Activated CD8-positive, alpha-beta memory T cell treated with anti-CD3 and anti-CD28 coated beads, Interleukin-2, amount 50 U/mL, for 24 hours (primary cell): ENCODE measurements around the gene ARL5C.
"Not testable (repeated sequence)": the region's sequence is repeated elsewhere in the genome, so short reads cannot be mapped to it uniquely, and the experiment has no call there.

ENCODE experiments used
- DNase-seq: peaks from one replicate; pipeline ENCODE4 v3.0.0-alpha.2; 2020; ENCODE audit errors: extremely low read depth

The ARL5C gene

GRCh38 chr17:39194089-39194984 lies 28.4 kb upstream of the ARL5C start:
- DNase-seq, result no peak

- DNase-seq, result no peak
Measured at GRCh38 chr17:39193346-39193745, 27.4 kb upstream of the ARL5C start.

- no peak for DNase-seq
Measured at GRCh38 chr17:39192901-39193300, 26.9 kb upstream of the ARL5C start.

GRCh38 chr17:39191750-39192510 lies 26.0 kb upstream of the ARL5C start:
- DNase-seq, result no peak

- DNase-seq, result no peak
Measured at GRCh38 chr17:39187152-39187830, 21.3 kb upstream of the ARL5C start.

- DNase-seq, result no peak
Measured at GRCh38 chr17:39186481-39187002, 20.6 kb upstream of the ARL5C start.

GRCh38 chr17:39183720-39184119 lies 17.8 kb upstream of the ARL5C start:
- DNase-seq, result no peak

- no peak for DNase-seq
Measured at GRCh38 chr17:39183045-39183444, 17.1 kb upstream of the ARL5C start.

GRCh38 chr17:39181303-39181702 lies 15.3 kb upstream of the ARL5C start:
- no peak for DNase-seq

GRCh38 chr17:39178536-39178935 lies 12.6 kb upstream of the ARL5C start:
- DNase-seq, result no peak

GRCh38 chr17:39177256-39177655 lies 11.3 kb upstream of the ARL5C start:
- no peak for DNase-seq

GRCh38 chr17:39175695-39176093 lies 9.7 kb upstream of the ARL5C start:
- no peak for DNase-seq

GRCh38 chr17:39174920-39175694 lies 9.1 kb upstream of the ARL5C start:
- peak; percentile 56 for DNase-seq

GRCh38 chr17:39173526-39174274 lies 7.7 kb upstream of the ARL5C start:
- no peak for DNase-seq

GRCh38 chr17:39173080-39173479 lies 7.1 kb upstream of the ARL5C start:
- DNase-seq, result no peak

GRCh38 chr17:39171933-39172332 lies 6.0 kb upstream of the ARL5C start:
- DNase-seq, result no peak

GRCh38 chr17:39170558-39170957 lies 4.6 kb upstream of the ARL5C start:
- no peak for DNase-seq

- DNase-seq, result no peak
Measured at GRCh38 chr17:39170109-39170508, 4.1 kb upstream of the ARL5C start.

- no peak for DNase-seq
Measured at GRCh38 chr17:39169518-39169917, 3.6 kb upstream of the ARL5C start.

- DNase-seq, result no peak
Measured at GRCh38 chr17:39169101-39169500, 3.1 kb upstream of the ARL5C start.

- DNase-seq, result not testable (repeated sequence)
Measured at GRCh38 chr17:39168503-39168902, 2.5 kb upstream of the ARL5C start.
